Gastroesophageal sphincter (tissue), 3 donors: ENCODE results near the gene NPSR1.
"Not testable (repeated sequence)": the region's sequence is repeated elsewhere in the genome, so short reads cannot be mapped to it uniquely, and the experiment has no call there.

Experiments
- CTCF ChIP-seq, 4 experiments: fragments of 200-600 bp in 2 of 4; fragments of 450-650 bp in 2 of 4; sonication (generic) in 1 of 4; IDR thresholded peaks; one replicate each; pipeline ENCODE4 v1.5.1; 2017 to 2019; ENCODE audit warnings: antibody characterized with exemption in 4 of 4, mild to moderate bottlenecking in 2 of 4, moderate library complexity in 2 of 4
- POLR2AphosphoS5 ChIP-seq: sonication (generic); formaldehyde crosslinking; IDR thresholded peaks from one replicate; pipeline ENCODE4 v1.6.1; 2017; ENCODE audit warnings: antibody characterized with exemption

- not testable (repeated sequence) for TF ChIP-seq POLR2AphosphoS5; CTCF (IDR thresholded peaks at IDR 0.05)
Measured at GRCh38 chr7:34878944-34879735, 221.1 kb downstream of the NPSR1 start.
